ENCODE data around the gene BHLHE40. TPM values are rescaled to one million over a fixed set of nuclear protein-coding genes. Genes with fewer than 3 reads are reported as not detected.

BHLHE40 gene
- total and polyA plus RNA-seq, 2 of the 4 experiments (the other 2 are of a cell fraction): 22.8 to 31.8 TPM

- H3K9ac ChIP-seq (ENCODE audit: low read depth, low read length): no peak overlapping the region
- peaks cover 20% of the 10 kb centered on the region for H3K9me1 ChIP-seq (ENCODE audit: insufficient read depth, low read length)
- H3K4ac ChIP-seq (ENCODE audit: low read depth, low read length): peak overlapping the region; percentile 50; the same call in 1 of the 2 replicates
- no peak overlapping the region for H3K4me2 ChIP-seq (ENCODE audit: low read depth, low read length)
- no TSS peak for BruUV-seq (replicated peaks)
- ChIA-PET POLR2A (ENCODE audit: unreplicated experiment) (no interaction called here), CTCF (interaction anchor here (0.8 to 1.3 kb wide), 2 partner anchors 30 to 305 kb away, joined by 3 to 6 read pairs; no protein-coding TSS in a partner anchor)
- DNase-seq (peak; percentile 80), ATAC-seq (ENCODE audit: low read depth) (peak; percentile 39; the same call in 1 of the 2 replicates)
- H3K4me3 ChIP-seq (ENCODE audit: insufficient read depth, low read depth, low read length): no peak overlapping the region
- no peak overlapping the region for H3K56ac ChIP-seq (ENCODE audit: extremely low read depth, insufficient read depth, low read length)
- peak overlapping the region; percentile 15; the same call in 1 of the 2 replicates for H4K5ac ChIP-seq (ENCODE audit: low read depth, low read length)
- H3K23ac ChIP-seq (ENCODE audit: low read depth, low read length): no peak overlapping the region
- H3K18ac ChIP-seq (ENCODE audit: low read depth, low read length): peak overlapping the region; percentile 53; the same call in 1 of the 2 replicates
- peak overlapping the region; percentile 53; the same call in 2 of the 3 replicates for H2BK15ac ChIP-seq (ENCODE audit: low read depth, low read length)
- no peaks in the 10 kb centered on the region for H3K9me3 ChIP-seq (ENCODE audit: control insufficient read depth, insufficient read depth, low read length)
- H3K36me3 ChIP-seq (ENCODE audit: control insufficient read depth, insufficient read depth, low read length): no peaks in the 10 kb centered on the region
- H3K79me1 ChIP-seq (ENCODE audit: low read depth in 1 of 2, low read length in 2 of 2): peaks cover 0 to 3% of the 10 kb centered on the region in 2 experiments; a peak in 1 of 4 replicates
- no CpG with 5 or more reads among the region's 11 CpGs for WGBS, 2 experiments (ENCODE audit: extremely low coverage in 2 of 2, insufficient read length in 1 of 2)
- in situ Hi-C loops (cut with MboI; ENCODE audit: low sequenced_read_pairs): no loop called here
- dilution Hi-C loops (cut with HindIII; ENCODE audit: low sequenced_read_pairs, unreplicated experiment): no loop called here
- H2AFZ ChIP-seq (replicated peaks; ENCODE audit: low read length, poor library complexity): peak overlapping the region; percentile 65
- peak overlapping the region in 1 of 2 experiments; percentile 58; a peak in 2 of 4 replicates for H4K8ac ChIP-seq (ENCODE audit: low read depth in 2 of 2, low read length in 2 of 2)
- intact Hi-C loops (cut with micrococcal nuclease): no loop called here
- H2BK5ac ChIP-seq (ENCODE audit: low read depth, low read length, poor library complexity, severe bottlenecking): peak overlapping the region; percentile 18
- no peaks in the 10 kb centered on the region for H4K20me1 ChIP-seq (ENCODE audit: insufficient read depth, low read length)
- H2BK20ac ChIP-seq (ENCODE audit: low read depth, low read length): peak overlapping the region; percentile 44; the same call in 1 of the 2 replicates
- H2BK120ac ChIP-seq (ENCODE audit: low read depth, low read length): peak overlapping the region; percentile 7; the same call in 1 of the 2 replicates
- peak overlapping the region; percentile 49 for H2AK5ac ChIP-seq (ENCODE audit: low read depth, low read length)
- H3K27ac ChIP-seq (ENCODE audit: insufficient read depth, low read length): no peak overlapping the region
- peak overlapping the region; percentile 23 for H4K91ac ChIP-seq (ENCODE audit: insufficient read depth, low read depth, low read length)
- H3K4me1 ChIP-seq (ENCODE audit: control insufficient read depth, insufficient read depth, low read length): peaks cover 20% of the 10 kb centered on the region
- H2AK9ac ChIP-seq (replicated peaks; ENCODE audit: low read depth, low read length, poor library complexity): no peak overlapping the region
- no peaks in the 10 kb centered on the region for H3K27me3 ChIP-seq (ENCODE audit: control insufficient read depth, insufficient read depth, low read length)
- H3K14ac ChIP-seq (replicated peaks; ENCODE audit: low read depth, low read length): no peak overlapping the region
- no peak for TF ChIP-seq MAFK (IDR thresholded peaks at IDR 0.05; ENCODE audit: low read depth, low read length)
- TF ChIP-seq CTCF (conservative IDR thresholded peaks at IDR 0.05; ENCODE audit: low read depth, low read length): no peak
- no peak for TF ChIP-seq RFX5 (IDR thresholded peaks at IDR 0.05; ENCODE audit: low read depth, low read length)
- TF ChIP-seq ELK1 (IDR thresholded peaks at IDR 0.05; ENCODE audit: borderline replicate concordance, low read depth, low read length): no peak
- no peak for TF ChIP-seq RCOR1 (IDR thresholded peaks at IDR 0.05; ENCODE audit: insufficient replicate concordance, low read length)
- TF ChIP-seq USF2 (IDR thresholded peaks at IDR 0.05; ENCODE audit: low read depth, low read length): 0 out of 2 replicates have a peak, but pooled peaks have one; percentile 20
- no peak for TF ChIP-seq MXI1 (IDR thresholded peaks at IDR 0.05; ENCODE audit: borderline replicate concordance, low read depth, low read length)
- no peak for TF ChIP-seq RAD21 (IDR thresholded peaks at IDR 0.05; ENCODE audit: low read length)
- no peak for TF ChIP-seq POLR2A (IDR thresholded peaks at IDR 0.05; ENCODE audit: low read depth, low read length)
- TF ChIP-seq BHLHE40 (IDR thresholded peaks at IDR 0.05; ENCODE audit: low read depth, low read length): peak; percentile 74
- TF ChIP-seq CHD1 (IDR thresholded peaks at IDR 0.05; ENCODE audit: low read depth, low read length): no peak
- peak; percentile 66; the same call in 1 of the 2 replicates for TF ChIP-seq CEBPB (IDR thresholded peaks at IDR 0.05; ENCODE audit: low read depth, low read length)
- peak; percentile 86 for TF ChIP-seq FOS (IDR thresholded peaks at IDR 0.05; ENCODE audit: low read depth, low read length)
Measured at GRCh38 chr3:5016211-5017161, 37.2 kb downstream of the BHLHE40 start.

Measured in IMR-90 (cell line).